K562 (cell line): ENCODE measurements around the gene RIN3. TPM values are rescaled to one million over a fixed set of nuclear protein-coding genes. Genes with fewer than 3 reads are reported as not detected.

ENCODE experiments used
- ATF2 ChIP-seq: sonication (generic); formaldehyde crosslinking; IDR thresholded peaks from 2 replicates; pipeline ENCODE4 v1.8.1; 2022; ENCODE audit warnings: missing genetic modification reagents
- BCL6 ChIP-seq: fragments of 250-450 bp; sonication (Bioruptor Pico); IDR thresholded peaks from 2 replicates; pipeline ENCODE4 v1.4.0; 2020
- CREB3 ChIP-seq: fragments of 450-650 bp; conservative IDR thresholded peaks from 2 replicates; pipeline ENCODE4 v1.6.1; 2016; ENCODE audit warnings: missing genetic modification characterization, low read depth, mild to moderate bottlenecking, missing compliant biosample characterization, moderate library complexity
- DIDO1 ChIP-seq: fragments of 450-650 bp; IDR thresholded peaks from 2 replicates; pipeline ENCODE4 v1.6.1; 2016; ENCODE audit warnings: low read depth, missing biosample characterization, missing genetic modification characterization
- MAZ ChIP-seq, 2 experiments: fragments of 450-650 bp in 1 of 2; sonication (generic) in 1 of 2; formaldehyde crosslinking; IDR thresholded peaks in 1 of 2; conservative IDR thresholded peaks in 1 of 2; 2 replicates each; pipeline versions ENCODE4 v1.4.0 to v1.5.0; 2020; ENCODE audit warnings: mild to moderate bottlenecking in 1 of 2, missing genetic modification reagents in 1 of 2
- NR2C1 ChIP-seq, 2 experiments: fragments of 450-650 bp; IDR thresholded peaks; 2 replicates each; pipeline ENCODE4 v1.6.1; 2017; ENCODE audit warnings: mild to moderate bottlenecking in 2 of 2, antibody characterized with exemption in 1 of 2, inconsistent platforms in 1 of 2, missing compliant biosample characterization in 1 of 2, missing genetic modification characterization in 1 of 2
- PHF20 ChIP-seq: fragments of 450-650 bp; IDR thresholded peaks from 2 replicates; pipeline ENCODE4 v1.6.1; 2018; ENCODE audit not compliant: partially characterized antibody
- POLR2B ChIP-seq: fragments of 450-650 bp; IDR thresholded peaks from 2 replicates; pipeline ENCODE4 v1.6.1; 2018; ENCODE audit warnings: low read depth; ENCODE audit not compliant: partially characterized antibody
- PTRF ChIP-seq: fragments of 450-650 bp; IDR thresholded peaks from 2 replicates; pipeline ENCODE4 v1.6.1; 2016; ENCODE audit warnings: mild to moderate bottlenecking, missing genetic modification characterization, missing compliant biosample characterization
- PTTG1 ChIP-seq: fragments of 450-650 bp; IDR thresholded peaks from 2 replicates; pipeline ENCODE4 v1.6.1; 2016; ENCODE audit warnings: low read depth, mild to moderate bottlenecking, missing genetic modification characterization, missing compliant biosample characterization
- SMAD4 ChIP-seq: fragments of 250-450 bp; sonication (Bioruptor Pico); conservative IDR thresholded peaks from 2 replicates; pipeline ENCODE4 v1.8.0; 2021; ENCODE audit warnings: inconsistent platforms, mild to moderate bottlenecking, moderate library complexity
- SMC3 ChIP-seq: conservative IDR thresholded peaks from 2 replicates; pipeline ENCODE4 v1.6.1; 2011; ENCODE audit warnings: low read depth, low read length, improper control_type of control experiment; ENCODE audit not compliant: insufficient read depth
- THRAP3 ChIP-seq: fragments of 450-650 bp; IDR thresholded peaks from 2 replicates; pipeline ENCODE4 v1.6.1; 2016; ENCODE audit warnings: mild to moderate bottlenecking, inconsistent platforms, borderline replicate concordance
- ZNF134 ChIP-seq: fragments of 250-450 bp; sonication (Bioruptor Pico); conservative IDR thresholded peaks from 2 replicates; pipeline ENCODE4 v1.4.0; 2020
- ZNF311 ChIP-seq: fragments of 250-450 bp; sonication (Bioruptor Pico); IDR thresholded peaks from 2 replicates; pipeline ENCODE4 v1.4.0; 2020; ENCODE audit warnings: mild to moderate bottlenecking, moderate library complexity
- ZNF507 ChIP-seq: conservative IDR thresholded peaks from 2 replicates; pipeline ENCODE4 v1.6.1; 2017; ENCODE audit warnings: missing genetic modification characterization, missing compliant biosample characterization
- ZNF592 ChIP-seq: fragments of 450-650 bp; IDR thresholded peaks from 2 replicates; pipeline ENCODE4 v1.6.1; 2017; ENCODE audit warnings: antibody characterized with exemption, mild to moderate bottlenecking
- ZNF766 ChIP-seq: fragments of 200-800 bp; sonication (Bioruptor generic); conservative IDR thresholded peaks from 2 replicates; pipeline ENCODE4 v1.6.1; 2016; ENCODE audit warnings: missing genetic modification characterization, missing compliant biosample characterization
- polyA plus RNA-seq, 8 experiments: library from polyadenylated mRNA; depleted of rRNA in 4 of 8; stranded (reverse) in 5 of 8; unstranded in 3 of 8; fragments of >200 nt; fragmentation: Nextera tagmentation in 2 of 8; fragmentation: Illumina TruSeq in 1 of 8; extraction: Ambion mirVana in 2 of 8; extraction: Trizol in 1 of 8; gene quantifications; 2 replicates each; pipeline versions ENCODE4 v1.2.1 to v1.2.3, GENCODE V29; 2011 to 2014; ENCODE audit warnings: inconsistent platforms in 1 of 8, missing spikeins in 1 of 8
- total RNA-seq, 7 experiments: library from RNA; depleted of rRNA in 6 of 7; stranded (reverse); fragments of >200 nt in 6 of 7; fragmentation: Illumina TruSeq in 2 of 7; extraction: Trizol in 2 of 7; gene quantifications; 2 replicates each; pipeline versions ENCODE4 v1.2.1 to v1.2.3, GENCODE V29; 2011 to 2021; ENCODE audit warnings: low replicate concordance in 1 of 7
- TF ChIP-seq, protein P1 (sequence below), 3 experiments: fragments of 200-800 bp in 1 of 3; sonication (Bioruptor generic) in 1 of 3; sonication (generic) in 1 of 3; formaldehyde crosslinking in 1 of 3; IDR thresholded peaks; 2 replicates each; pipeline versions ENCODE4 v1.6.1 to v1.8.0; 2016 to 2022; ENCODE audit warnings: mild to moderate bottlenecking in 2 of 3, missing compliant biosample characterization in 2 of 3, missing genetic modification characterization in 2 of 3, missing genetic modification reagents in 1 of 3

RIN3 gene
- total and polyA plus RNA-seq, 9 of the 15 experiments (the other 6 are each of a cell fraction or from before 2014, with no cell fraction given) = 0.01 to 0.49 (median 0.08) TPM; not detected in 5

DNA sequence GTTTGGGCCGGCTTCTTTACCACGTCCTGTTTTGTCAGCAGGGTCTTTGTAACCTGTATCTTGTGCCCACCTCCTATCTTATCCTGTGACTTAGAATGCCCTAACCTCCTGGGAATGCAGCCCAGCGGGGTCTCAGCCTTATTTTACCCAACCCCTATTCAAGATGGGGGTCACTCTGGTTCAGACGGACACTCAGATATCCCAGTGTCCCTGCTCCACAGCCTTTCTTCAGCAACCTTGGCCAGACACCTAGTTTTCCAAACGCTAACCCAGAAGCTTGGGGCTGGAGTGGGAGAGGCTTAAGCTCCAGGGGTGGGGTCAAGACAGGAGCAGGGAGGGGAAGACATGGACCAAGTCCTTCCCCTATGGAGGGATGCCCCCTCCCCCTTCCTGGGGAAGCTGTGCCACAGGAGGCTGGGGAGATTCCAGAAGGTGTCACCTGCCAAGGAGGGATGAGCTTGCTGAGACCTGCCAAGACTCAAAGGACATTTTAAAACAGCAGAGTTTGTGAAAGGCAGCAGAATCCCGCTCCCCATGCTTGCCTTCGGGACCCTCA is 62.2 kb downstream of the RIN3 start (continued):
- peak; percentile 72 for TF ChIP-seq ZNF592
- peak; percentile 95 for TF ChIP-seq ZNF766 (CRISPR knock-in tag)
- no peak for TF ChIP-seq THRAP3
- TF ChIP-seq BCL6 (CRISPR knock-in tag) = peak; percentile 89
- peak; percentile 77 for TF ChIP-seq PTRF
- TF ChIP-seq DIDO1 = peak; percentile 88
- peak; percentile 92 for TF ChIP-seq CREB3 (tag)
- TF ChIP-seq PHF20 = no peak
- TF ChIP-seq SMC3 = no peak
- 0 out of 4 replicates have a peak, but pooled peaks of 1 of the 2 experiments have one; percentile 53 for TF ChIP-seq MAZ (CRISPR knock-in tag; conservative IDR thresholded peaks at IDR 0.05 in 1 of 2, IDR thresholded peaks at IDR 0.05 in 1 of 2)
- TF ChIP-seq ATF2 (CRISPR knock-in tag) = no peak
- no peak for TF ChIP-seq POLR2B
- no peak for TF ChIP-seq NR2C1 (IDR thresholded peaks at IDR 0.05)
- peak; percentile 77; the same call in 1 of the 2 replicates for TF ChIP-seq NR2C1 (tag; IDR thresholded peaks at IDR 0.05)
- TF ChIP-seq ZNF507 (tag) = peak; percentile 54
- TF ChIP-seq ZNF134 (CRISPR knock-in tag) = peak; percentile 68
- peak; percentile 78 for TF ChIP-seq SMAD4 (CRISPR knock-in tag)
- TF ChIP-seq, protein P1, sequence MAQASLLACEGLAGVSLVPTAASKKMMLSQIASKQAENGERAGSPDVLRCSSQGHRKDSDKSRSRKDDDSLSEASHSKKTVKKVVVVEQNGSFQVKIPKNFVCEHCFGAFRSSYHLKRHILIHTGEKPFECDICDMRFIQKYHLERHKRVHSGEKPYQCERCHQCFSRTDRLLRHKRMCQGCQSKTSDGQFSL (CRISPR knock-in tag; IDR thresholded peaks at IDR 0.05) = no peak
- TF ChIP-seq, protein P1 (tag; IDR thresholded peaks at IDR 0.05) = peak in 1 of 2 experiments; percentile 94; a peak in 2 of 4 replicates
- peak; percentile 77; the same call in 1 of the 2 replicates for TF ChIP-seq PTTG1 (tag)
- TF ChIP-seq ZNF311 (CRISPR knock-in tag) = peak; percentile 89
